HepG2 (cell line): ENCODE data around the gene CAPN7. TPM values are rescaled to one million over a fixed set of nuclear protein-coding genes. Genes with fewer than 3 reads are reported as not detected.

Source experiments
- CHCHD3 ChIP-seq: sonication (generic); formaldehyde crosslinking; IDR thresholded peaks from 2 replicates; pipeline ENCODE4 v1.8.0; 2022; ENCODE audit warnings: mild to moderate bottlenecking, missing genetic modification reagents, moderate library complexity
- GFI1 ChIP-seq: sonication (generic); formaldehyde crosslinking; IDR thresholded peaks from 2 replicates; pipeline ENCODE4 v1.5.0; 2020; ENCODE audit warnings: missing genetic modification reagents, mild to moderate bottlenecking, borderline replicate concordance
- HES4 ChIP-seq: sonication (generic); formaldehyde crosslinking; IDR thresholded peaks from 2 replicates; pipeline ENCODE4 v1.9.0; 2021; ENCODE audit warnings: mild to moderate bottlenecking, missing genetic modification reagents, borderline replicate concordance
- KAT7 ChIP-seq: IDR thresholded peaks from 2 replicates; pipeline ENCODE4 v1.6.1; 2018; ENCODE audit warnings: borderline replicate concordance, missing compliant biosample characterization
- KAT8 ChIP-seq: IDR thresholded peaks from 2 replicates; pipeline ENCODE4 v1.6.1; 2016; ENCODE audit warnings: missing genetic modification reagents, missing compliant biosample characterization
- KDM2A ChIP-seq: sonication (generic); formaldehyde crosslinking; IDR thresholded peaks from 2 replicates; pipeline ENCODE4 v1.4.0; 2020; ENCODE audit warnings: low read depth, missing genetic modification reagents, borderline replicate concordance
- KLF11 ChIP-seq: IDR thresholded peaks from 2 replicates; pipeline ENCODE4 v1.6.1; 2016; ENCODE audit warnings: missing compliant biosample characterization
- MED8 ChIP-seq: sonication (generic); formaldehyde crosslinking; IDR thresholded peaks from 2 replicates; pipeline ENCODE4 v1.8.1; 2023; ENCODE audit warnings: mild to moderate bottlenecking, missing genetic modification reagents; ENCODE audit not compliant: insufficient replicate concordance
- MLLT10 ChIP-seq: sonication (generic); formaldehyde crosslinking; IDR thresholded peaks from 2 replicates; pipeline ENCODE4 v1.4.0; 2020; ENCODE audit warnings: missing genetic modification reagents
- NFRKB ChIP-seq: fragments of 450-650 bp; IDR thresholded peaks from 2 replicates; pipeline ENCODE4 v1.6.1; 2017
- NPAS2 ChIP-seq: sonication (generic); formaldehyde crosslinking; IDR thresholded peaks from 2 replicates; pipeline ENCODE4 v1.8.0; 2022; ENCODE audit warnings: mild to moderate bottlenecking, missing genetic modification reagents, borderline replicate concordance
- PRMT3 ChIP-seq: sonication (generic); formaldehyde crosslinking; IDR thresholded peaks from 2 replicates; pipeline ENCODE4 v1.8.1; 2022; ENCODE audit warnings: low read depth, mild to moderate bottlenecking, moderate library complexity, missing genetic modification reagents, borderline replicate concordance
- RNF2 ChIP-seq: fragments of 450-650 bp; conservative IDR thresholded peaks from 2 replicates; pipeline ENCODE4 v1.6.1; 2016; ENCODE audit warnings: low read depth
- SMAD3 ChIP-seq: sonication (generic); formaldehyde crosslinking; IDR thresholded peaks from 2 replicates; pipeline ENCODE4 v1.4.0; 2020; ENCODE audit warnings: missing genetic modification reagents
- SMARCE1 ChIP-seq: fragments of 450-650 bp; IDR thresholded peaks from 2 replicates; pipeline ENCODE4 v1.6.1; 2017; ENCODE audit warnings: borderline replicate concordance
- TCF7 ChIP-seq: sonication (generic); IDR thresholded peaks from 2 replicates; pipeline ENCODE4 v1.6.1; 2016; ENCODE audit warnings: antibody characterized with exemption, low read depth
- TSC22D2 ChIP-seq: sonication (generic); formaldehyde crosslinking; IDR thresholded peaks from 2 replicates; pipeline ENCODE4 v1.5.1; 2020; ENCODE audit warnings: missing genetic modification reagents, mild to moderate bottlenecking, borderline replicate concordance
- ZFAT ChIP-seq: sonication (generic); formaldehyde crosslinking; conservative IDR thresholded peaks from 2 replicates; pipeline ENCODE4 v1.8.1; 2023; ENCODE audit warnings: missing genetic modification reagents, inconsistent platforms
- ZFP36L2 ChIP-seq: sonication (generic); formaldehyde crosslinking; IDR thresholded peaks from 2 replicates; pipeline ENCODE4 v1.4.0; 2020; ENCODE audit warnings: missing genetic modification reagents
- ZNF549 ChIP-seq: sonication (generic); formaldehyde crosslinking; IDR thresholded peaks from 2 replicates; pipeline ENCODE4 v1.5.0; 2020; ENCODE audit warnings: missing genetic modification reagents
- ZNF556 ChIP-seq: sonication (generic); formaldehyde crosslinking; IDR thresholded peaks from 2 replicates; pipeline ENCODE4 v1.4.0; 2020; ENCODE audit warnings: mild to moderate bottlenecking, missing genetic modification reagents, borderline replicate concordance
- ZNF678 ChIP-seq: sonication (generic); formaldehyde crosslinking; IDR thresholded peaks from 2 replicates; pipeline ENCODE4 v1.4.0; 2020; ENCODE audit warnings: mild to moderate bottlenecking, missing genetic modification reagents
- ZNF891 ChIP-seq: sonication (generic); formaldehyde crosslinking; IDR thresholded peaks from 2 replicates; pipeline ENCODE4 v1.5.0; 2020; ENCODE audit warnings: mild to moderate bottlenecking, missing genetic modification reagents
- polyA plus RNA-seq, 8 experiments: library from polyadenylated mRNA; depleted of rRNA in 3 of 8; stranded (reverse) in 7 of 8; unstranded in 1 of 8; fragments of >200 nt; fragmentation: Illumina TruSeq in 4 of 8; extraction: Trizol in 4 of 8; gene quantifications; 2 replicates each; pipeline versions ENCODE4 v1.2.1 to v1.2.3, GENCODE V29; 2011 to 2016; ENCODE audit warnings: low read depth in 4 of 8, missing spikeins in 1 of 8, mixed read lengths in 1 of 8; ENCODE audit not compliant: insufficient read depth in 1 of 8
- total RNA-seq, 5 experiments: library from RNA; depleted of rRNA; stranded (reverse); fragments of >200 nt; fragmentation: Illumina TruSeq; extraction: Trizol; gene quantifications; 2 replicates each; pipeline ENCODE4 v1.2.3, GENCODE V29; 2016; ENCODE audit warnings: low read depth in 1 of 5
- TF ChIP-seq, protein P1 (sequence below): sonication (generic); formaldehyde crosslinking; IDR thresholded peaks from 2 replicates; pipeline ENCODE4 v1.5.0; 2020; ENCODE audit warnings: missing genetic modification reagents
- TF ChIP-seq, protein P2 (sequence below): sonication (generic); formaldehyde crosslinking; IDR thresholded peaks from 2 replicates; pipeline ENCODE4 v1.4.0; 2020; ENCODE audit warnings: missing genetic modification reagents

Gene CAPN7
- total and polyA plus RNA-seq, 2 of the 13 experiments (the other 11 are each of a cell fraction or from before 2014, with no cell fraction given), result 16.7 to 36.8 TPM

DNA sequence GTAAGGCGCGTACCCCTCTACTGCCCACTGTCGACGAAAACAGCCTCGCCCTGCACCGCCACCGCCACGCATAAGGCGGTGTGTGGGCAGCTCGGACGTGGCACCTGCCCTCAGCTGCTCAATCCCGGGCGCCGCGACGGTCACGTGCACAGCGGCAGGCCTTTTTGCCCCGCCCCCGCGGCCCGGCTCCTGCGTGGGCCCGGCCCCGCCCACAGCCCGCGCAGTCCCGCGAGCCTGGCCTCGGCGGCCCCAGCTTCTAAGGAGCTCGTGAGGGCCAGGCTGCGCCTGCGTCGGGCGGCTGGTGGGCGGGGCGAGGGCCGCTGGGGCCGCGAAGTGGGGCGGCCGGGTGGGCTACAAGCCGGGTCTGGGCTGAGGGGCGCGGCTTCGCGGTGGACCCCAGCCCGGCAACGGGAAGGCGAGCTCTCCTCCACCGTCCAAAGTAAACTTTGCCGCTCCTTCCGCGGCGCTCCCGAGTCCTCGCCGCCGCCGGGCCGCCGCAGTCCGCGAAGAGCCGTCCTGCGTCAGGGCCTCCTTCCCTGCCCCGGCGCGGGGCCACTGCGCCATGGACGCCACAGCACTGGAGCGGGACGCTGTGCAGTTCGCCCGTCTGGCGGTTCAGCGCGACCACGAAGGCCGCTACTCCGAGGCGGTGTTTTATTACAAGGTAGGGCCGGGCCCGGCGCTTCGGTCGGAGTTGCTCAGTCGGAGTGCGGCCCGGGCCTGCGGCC is at the start of gene CAPN7 (continued):
- no peak; the same call in 1 of the 2 replicates for TF ChIP-seq TSC22D2 (CRISPR knock-in tag)
- no peak for TF ChIP-seq NFRKB
- TF ChIP-seq TCF7, result no peak
- no peak for TF ChIP-seq ZFAT (CRISPR knock-in tag)
- TF ChIP-seq MED8 (CRISPR knock-in tag), result peak; percentile 54
- TF ChIP-seq MLLT10, result no peak
- peak; percentile 75 for TF ChIP-seq KDM2A (CRISPR knock-in tag)
- no peak for TF ChIP-seq ZNF549 (CRISPR knock-in tag)
- TF ChIP-seq ZFP36L2 (CRISPR knock-in tag), result no peak
- no peak for TF ChIP-seq ZNF556 (CRISPR knock-in tag)
- TF ChIP-seq, protein P1, sequence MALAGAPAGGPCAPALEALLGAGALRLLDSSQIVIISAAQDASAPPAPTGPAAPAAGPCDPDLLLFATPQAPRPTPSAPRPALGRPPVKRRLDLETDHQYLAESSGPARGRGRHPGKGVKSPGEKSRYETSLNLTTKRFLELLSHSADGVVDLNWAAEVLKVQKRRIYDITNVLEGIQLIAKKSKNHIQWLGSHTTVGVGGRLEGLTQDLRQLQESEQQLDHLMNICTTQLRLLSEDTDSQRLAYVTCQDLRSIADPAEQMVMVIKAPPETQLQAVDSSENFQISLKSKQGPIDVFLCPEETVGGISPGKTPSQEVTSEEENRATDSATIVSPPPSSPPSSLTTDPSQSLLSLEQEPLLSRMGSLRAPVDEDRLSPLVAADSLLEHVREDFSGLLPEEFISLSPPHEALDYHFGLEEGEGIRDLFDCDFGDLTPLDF (CRISPR knock-in tag), result peak; percentile 55
- TF ChIP-seq KLF11, result 0 out of 2 replicates have a peak, but pooled peaks have one; percentile 15
- peak; percentile 79 for TF ChIP-seq ZNF891
- peak; percentile 80; the same call in 1 of the 2 replicates for TF ChIP-seq KAT7 (CRISPR knock-in tag)
- 0 out of 2 replicates have a peak, but pooled peaks have one; percentile 58 for TF ChIP-seq HES4 (CRISPR knock-in tag)
- 0 out of 2 replicates have a peak, but pooled peaks have one; percentile 72 for TF ChIP-seq ZNF678
- 0 out of 2 replicates have a peak, but pooled peaks have one; percentile 56 for TF ChIP-seq RNF2
- no peak; the same call in 1 of the 2 replicates for TF ChIP-seq PRMT3 (CRISPR knock-in tag)
- peak; percentile 93 for TF ChIP-seq CHCHD3 (CRISPR knock-in tag)
- 0 out of 2 replicates have a peak, but pooled peaks have one; percentile 40 for TF ChIP-seq KAT8 (CRISPR knock-in tag)
- no peak for TF ChIP-seq SMARCE1
- TF ChIP-seq NPAS2 (CRISPR knock-in tag), result no peak
- TF ChIP-seq, protein P2, sequence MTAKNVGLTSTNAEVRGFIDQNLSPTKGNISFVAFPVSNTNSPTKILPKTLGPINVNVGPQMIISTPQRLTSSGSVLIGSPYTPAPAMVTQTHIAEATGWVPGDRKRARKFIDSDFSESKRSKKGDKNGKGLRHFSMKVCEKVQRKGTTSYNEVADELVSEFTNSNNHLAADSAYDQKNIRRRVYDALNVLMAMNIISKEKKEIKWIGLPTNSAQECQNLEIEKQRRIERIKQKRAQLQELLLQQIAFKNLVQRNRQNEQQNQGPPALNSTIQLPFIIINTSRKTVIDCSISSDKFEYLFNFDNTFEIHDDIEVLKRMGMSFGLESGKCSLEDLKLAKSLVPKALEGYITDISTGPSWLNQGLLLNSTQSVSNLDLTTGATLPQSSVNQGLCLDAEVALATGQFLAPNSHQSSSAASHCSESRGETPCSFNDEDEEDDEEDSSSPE (CRISPR knock-in tag), result peak; percentile 53
- TF ChIP-seq GFI1 (CRISPR knock-in tag), result no peak
- TF ChIP-seq SMAD3 (CRISPR knock-in tag), result no peak
